SK-N-SH treated with all-trans-retinoic acid at 6 μM for 48 hours (cell line): ENCODE measurements around the gene ZNF444.

Source experiments
- TCF4 ChIP-seq: fragments of 250-450 bp; sonication (Bioruptor Pico); IDR thresholded peaks from 2 replicates; pipeline ENCODE4 v1.8.0; 2021; ENCODE audit warnings: mild to moderate bottlenecking, moderate library complexity, borderline replicate concordance
- ZFP3 ChIP-seq: fragments of 250-450 bp; sonication (Bioruptor Pico); IDR thresholded peaks from 2 replicates; pipeline ENCODE4 v1.5.0; 2020; ENCODE audit warnings: mild to moderate bottlenecking, moderate library complexity

DNA sequence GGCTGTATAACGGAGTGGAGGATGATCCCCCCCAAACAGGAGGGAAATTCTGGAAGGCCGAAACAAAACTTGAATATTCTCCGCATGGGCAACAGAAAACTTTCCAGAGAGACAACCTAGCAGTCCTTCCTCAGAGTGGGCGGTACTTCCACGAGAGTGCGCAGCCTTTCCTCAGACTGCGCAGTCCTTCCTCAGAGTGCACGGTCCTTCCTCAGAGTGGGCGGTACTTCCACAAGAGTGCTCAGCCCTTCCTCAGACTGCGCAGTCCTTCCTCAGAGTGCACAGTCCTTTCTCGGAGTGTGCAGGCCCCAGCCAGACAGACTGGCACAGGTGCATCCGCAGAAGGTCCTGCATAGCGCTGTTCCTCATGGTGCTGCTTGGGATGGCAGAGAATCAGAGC is 22.0 kb downstream of the ZNF444 start:
- TF ChIP-seq ZFP3 (CRISPR knock-in tag) (no peak), TCF4 (CRISPR knock-in tag) (no peak)
